Spleen (tissue), 11 donors: ENCODE measurements around the gene KCTD5. TPM values are rescaled to one million over a fixed set of nuclear protein-coding genes. Genes with fewer than 3 reads are reported as not detected.
A peak's percentile ranks its signal among the peaks of the same experiment; 100 is the strongest.

Source experiments
- DNase-seq: peaks from one replicate; pipeline ENCODE4 v3.0.0-alpha.2; 2020
- H3K27ac ChIP-seq, 8 donors: fragments of 200-600 bp; sonication (generic) in 7 of 8; 1 replicate in 4 of 8; 2 replicates in 4 of 8; pipeline versions ENCODE4 v1.5.0 to v1.8.0; 2016 to 2021; ENCODE audit warnings: inconsistent platforms in 4 of 8, mild to moderate bottlenecking in 4 of 8, moderate library complexity in 1 of 8
- H3K27me3 ChIP-seq, 7 donors: fragments of 200-600 bp; sonication (generic) in 6 of 7; replicated peaks in 1 of 7; 1 replicate in 4 of 7; 2 replicates in 3 of 7; pipeline versions ENCODE4 v1.5.0 to v1.8.0; 2016 to 2021; ENCODE audit warnings: inconsistent platforms in 3 of 7, mild to moderate bottlenecking in 1 of 7
- H3K36me3 ChIP-seq, 6 donors: fragments of 200-600 bp; sonication (generic) in 5 of 6; 1 replicate in 4 of 6; 2 replicates in 2 of 6; pipeline versions ENCODE4 v1.5.0 to v1.8.0; 2016 to 2021; ENCODE audit warnings: inconsistent platforms in 2 of 6
- H3K4me1 ChIP-seq, 6 donors: fragments of 200-600 bp; sonication (generic) in 5 of 6; 1 replicate in 3 of 6; 2 replicates in 3 of 6; pipeline versions ENCODE4 v1.5.0 to v1.8.0; 2016 to 2021; ENCODE audit warnings: inconsistent platforms in 3 of 6
- H3K4me3 ChIP-seq, 8 donors: fragments of 200-600 bp; sonication (generic) in 7 of 8; 1 replicate in 4 of 8; 2 replicates in 4 of 8; pipeline versions ENCODE4 v1.5.0 to v1.8.0; 2016 to 2021; ENCODE audit warnings: inconsistent platforms in 4 of 8, mild to moderate bottlenecking in 4 of 8, moderate library complexity in 2 of 8
- H3K9me3 ChIP-seq, 8 donors: fragments of 200-600 bp; sonication (generic) in 7 of 8; 1 replicate in 4 of 8; 2 replicates in 4 of 8; pipeline versions ENCODE4 v1.5.0 to v1.8.0; 2016 to 2021; ENCODE audit warnings: inconsistent platforms in 4 of 8
- CTCF ChIP-seq, 11 experiments: fragments of 200-600 bp in 7 of 11; fragments of 450-650 bp in 4 of 11; sonication (generic) in 4 of 11; IDR thresholded peaks in 8 of 11; conservative IDR thresholded peaks in 3 of 11; 1 replicate in 7 of 11; 2 replicates in 4 of 11; pipeline versions ENCODE4 v1.4.0 to v1.8.0; 2016 to 2021; ENCODE audit warnings: antibody characterized with exemption in 11 of 11, inconsistent platforms in 4 of 11, mild to moderate bottlenecking in 1 of 11
- POLR2A ChIP-seq, 3 donors: fragments of 450-650 bp; IDR thresholded peaks; one replicate each; pipeline ENCODE4 v1.5.1; 2017; ENCODE audit warnings: antibody characterized with exemption in 3 of 3, mild to moderate bottlenecking in 1 of 3
- POLR2AphosphoS5 ChIP-seq, 3 donors: sonication (generic); formaldehyde crosslinking; IDR thresholded peaks; one replicate each; pipeline ENCODE4 v1.5.1; 2017; ENCODE audit warnings: antibody characterized with exemption in 3 of 3
- WGBS, 5 donors: extraction: QIAGEN DNeasy Blood & Tissue Kit in 3 of 5; methylation state at CpG; one replicate each; pipeline versions ENCODE4 v1.1.5 to v1.1.7; 2013 to 2018; 5-methylcytosine and 5-hydroxymethylcytosine counted together
- intact Hi-C: fragments of 100-400 bp; cut with DNase I; formaldehyde crosslinking; loops from one replicate; pipeline ENCODE4 v1.15.0; 2023; ENCODE audit warnings: low total_unique reads
- polyA plus RNA-seq, 3 donors: library from polyadenylated mRNA; stranded (reverse); fragments of 200-250 nt; gene quantifications; one replicate each; pipeline ENCODE4 v1.2.1, GENCODE V29; 2013
- total RNA-seq, 7 donors: library from RNA; depleted of rRNA in 3 of 7; stranded (reverse); fragments of >200 nt in 3 of 7; fragmentation: NEBNext Ultra II Directional in 4 of 7; extraction: Animal tissue kit (Norgen Biotek cat#: 25700) in 4 of 7; gene quantifications; one replicate each; pipeline versions ENCODE4 v1.1.0 to v1.2.1, GENCODE V29; 2016 to 2021
- donor health status: healthy with polysubstance abuse.
- donor health status: DM: no; HTN: no; CAD: no; lungs with moderate emphysema.
- donor health status: DM: no; HTN: no; CAD: no.
- donor health status: Bipolar disorder and iron deficiency.
- donor health status: healthy.
- donor health status: DM: no; HTN: no; CAD: no.
- donor health status: DM: yes; HTN: yes; CAD: no.

Gene KCTD5
- total and polyA plus RNA-seq, 10 donors, result 13.1 to 32.1 (median 26.5) TPM

- H3K27ac ChIP-seq, result no peak overlapping the region
- no peaks in the 10 kb centered on the region for H3K9me3 ChIP-seq
- intact Hi-C loops, result no loop called here
- 27 to 38% (median 35%) methylated on average over 9 of the region's 9 CpGs for WGBS, 5 donors
- peaks cover 2 to 30% (median 11%) of the 10 kb centered on the region in 6 donors for H3K4me1 ChIP-seq
- DNase-seq, result no peak
- peak overlapping the region in 3 of 8 donors; percentile 16 to 54 (median 23) for H3K4me3 ChIP-seq
- H3K36me3 ChIP-seq, result peaks cover 0 to 4% (median 0%) of the 10 kb centered on the region in 6 donors
- no peak for TF ChIP-seq POLR2A (IDR thresholded peaks at IDR 0.05)
- no peak for TF ChIP-seq POLR2AphosphoS5 (IDR thresholded peaks at IDR 0.05)
- TF ChIP-seq CTCF (IDR thresholded peaks at IDR 0.05 in 8 of 11, conservative IDR thresholded peaks at IDR 0.05 in 3 of 11), result no peak
- peaks cover 0 to 23% (median 0%) of the 10 kb centered on the region in 7 donors for H3K27me3 ChIP-seq
Observed at GRCh38 chr16:2715064-2715463, 32.7 kb downstream of the KCTD5 start.

GRCh38 chr16:2715519-2715918 is 33.2 kb downstream of the KCTD5 start:
- WGBS, 5 donors, result 2 to 8% (median 4%) methylated on average over 2 to 33 of the region's 33 CpGs
- H3K4me3 ChIP-seq, result peak overlapping the region in 3 of 8 donors; percentile 16 to 54 (median 23)
- no peak for TF ChIP-seq POLR2A (IDR thresholded peaks at IDR 0.05)
- peak in 2 of 3 donors; percentile 29 to 74 for TF ChIP-seq POLR2AphosphoS5 (IDR thresholded peaks at IDR 0.05)
- no peak for TF ChIP-seq CTCF (IDR thresholded peaks at IDR 0.05 in 8 of 11, conservative IDR thresholded peaks at IDR 0.05 in 3 of 11)

GRCh38 chr16:2715966-2716885 is 33.9 kb downstream of the KCTD5 start:
- no peak overlapping the region for H3K27ac ChIP-seq
- intact Hi-C loops, result no loop called here
- TF ChIP-seq CTCF (IDR thresholded peaks at IDR 0.05 in 8 of 11, conservative IDR thresholded peaks at IDR 0.05 in 3 of 11), result no peak
- TF ChIP-seq POLR2AphosphoS5 (IDR thresholded peaks at IDR 0.05), result no peak
- no peak for TF ChIP-seq POLR2A (IDR thresholded peaks at IDR 0.05)
- peak overlapping the region in 2 of 8 donors; percentile 16 to 54 for H3K4me3 ChIP-seq
- no peaks in the 10 kb centered on the region for H3K9me3 ChIP-seq
- H3K27me3 ChIP-seq, result peaks cover 0 to 23% (median 0%) of the 10 kb centered on the region in 7 donors
- H3K36me3 ChIP-seq, result no peaks in the 10 kb centered on the region
- WGBS, 5 donors, result 70 to 77% (median 72%) methylated on average over 10 to 17 of the region's 17 CpGs
- peak; percentile 66 for DNase-seq
- peaks cover 8 to 39% (median 19%) of the 10 kb centered on the region in 6 donors for H3K4me1 ChIP-seq

More at GRCh38 chr16:2715519-2715918, 33.2 kb downstream of the KCTD5 start:
- Histone ChIP-seq H3K4me1 (peaks cover 7 to 35% (median 14%) of the 10 kb centered on the region in 6 donors), H3K9me3 (no peaks in the 10 kb centered on the region), H3K36me3 (no peaks in the 10 kb centered on the region), H3K27me3 (peaks cover 0 to 23% (median 0%) of the 10 kb centered on the region in 7 donors), H3K27ac (no peak overlapping the region)
- intact Hi-C loops, result no loop called here
- peak; percentile 93 for DNase-seq

- intact Hi-C loops, result no loop called here
Observed at GRCh38 chr16:2716948-2717347, 34.6 kb downstream of the KCTD5 start.

More at GRCh38 chr16:2716948-2717347, 34.6 kb downstream of the KCTD5 start:
- 83 to 89% (median 87%) methylated on average over 10 of the region's 10 CpGs for WGBS, 5 donors
- Histone ChIP-seq H3K27ac (no peak overlapping the region), H3K27me3 (peaks cover 0 to 23% (median 0%) of the 10 kb centered on the region in 7 donors), H3K36me3 (no peaks in the 10 kb centered on the region), H3K9me3 (no peaks in the 10 kb centered on the region), H3K4me1 (peaks cover 8 to 46% (median 26%) of the 10 kb centered on the region in 6 donors), H3K4me3 (no peak overlapping the region)
- no peak for DNase-seq
- no peak for TF ChIP-seq POLR2AphosphoS5 (IDR thresholded peaks at IDR 0.05)
- TF ChIP-seq CTCF (IDR thresholded peaks at IDR 0.05 in 8 of 11, conservative IDR thresholded peaks at IDR 0.05 in 3 of 11), result no peak
- TF ChIP-seq POLR2A (IDR thresholded peaks at IDR 0.05), result no peak
